SKM-1 treated with dmso at 0.1 percent for 144 hours (cell line): ENCODE measurements around the gene SEMA3F.
"Not testable (repeated sequence)": the region's sequence is repeated elsewhere in the genome, so short reads cannot be mapped to it uniquely, and the experiment has no call there.

Experiments used
- DNase-seq: peaks from one replicate; lab custom pipeline; 2025; ENCODE audit not compliant: unreplicated experiment; lab: John Stamatoyannopoulos, UW

SEMA3F gene

DNA sequence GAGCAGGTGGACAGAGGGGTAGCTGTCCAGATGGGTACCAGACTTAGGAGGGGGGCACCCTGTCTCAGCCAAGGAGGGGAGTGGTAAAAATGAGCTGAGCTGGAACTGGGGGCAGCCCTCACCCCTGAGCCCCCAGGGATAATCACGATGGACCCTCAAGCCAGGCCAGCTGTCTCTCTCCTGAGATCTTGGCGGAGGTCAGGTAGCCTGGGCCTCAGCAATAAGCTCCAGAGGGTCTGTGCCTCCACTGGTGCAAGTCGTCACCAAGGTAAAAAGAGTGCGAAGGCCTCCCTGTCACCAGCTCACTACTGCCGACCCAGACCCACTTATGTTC is 55.0 kb downstream of the SEMA3F start:
- DNase-seq, result no peak

GRCh38 chr3:50210510-50211367 is 55.6 kb downstream of the SEMA3F start:
- DNase-seq, result no peak

DNA sequence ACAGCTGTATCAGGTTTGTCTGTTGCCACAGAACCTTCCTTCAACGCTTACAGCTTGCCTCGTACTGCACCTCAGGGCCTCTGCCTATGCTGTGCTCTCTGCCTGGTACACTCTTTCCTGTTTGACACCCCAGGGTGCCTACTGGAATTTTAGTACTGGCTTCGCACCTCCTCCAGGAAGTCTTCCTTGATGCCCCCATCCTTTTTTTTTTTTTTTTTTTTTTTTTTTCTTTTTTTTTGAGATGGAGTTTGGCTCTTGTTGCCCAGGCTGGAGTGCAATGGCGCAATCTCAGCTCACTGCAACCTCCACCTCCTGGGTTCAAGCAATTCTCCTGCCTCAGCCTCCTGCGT is 56.2 kb downstream of the SEMA3F start:
- DNase-seq, result not testable (repeated sequence)

- DNase-seq, result peak; percentile 48
Observed at GRCh38 chr3:50211930-50212329, 56.8 kb downstream of the SEMA3F start.

DNA sequence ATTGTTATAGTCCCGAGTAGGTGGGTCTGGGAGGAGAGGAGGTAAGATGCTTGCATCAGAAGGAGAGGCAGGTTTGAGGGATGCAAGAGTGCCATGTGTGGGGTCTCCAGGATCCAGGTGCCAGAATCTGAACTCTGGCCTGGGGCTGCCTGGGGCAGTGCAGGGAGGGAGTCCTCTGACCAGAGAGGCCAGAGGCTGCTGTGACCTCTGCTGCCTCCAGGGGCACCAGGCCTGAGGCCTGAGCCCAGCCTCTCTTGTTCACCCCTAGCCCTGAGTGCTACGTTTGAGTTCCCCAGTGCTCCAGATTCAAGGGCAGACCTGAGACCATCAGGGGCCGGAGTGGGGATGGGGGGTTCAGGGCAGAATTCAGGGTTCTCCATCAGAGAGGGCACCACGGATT is 57.4 kb downstream of the SEMA3F start:
- no peak for DNase-seq

DNA sequence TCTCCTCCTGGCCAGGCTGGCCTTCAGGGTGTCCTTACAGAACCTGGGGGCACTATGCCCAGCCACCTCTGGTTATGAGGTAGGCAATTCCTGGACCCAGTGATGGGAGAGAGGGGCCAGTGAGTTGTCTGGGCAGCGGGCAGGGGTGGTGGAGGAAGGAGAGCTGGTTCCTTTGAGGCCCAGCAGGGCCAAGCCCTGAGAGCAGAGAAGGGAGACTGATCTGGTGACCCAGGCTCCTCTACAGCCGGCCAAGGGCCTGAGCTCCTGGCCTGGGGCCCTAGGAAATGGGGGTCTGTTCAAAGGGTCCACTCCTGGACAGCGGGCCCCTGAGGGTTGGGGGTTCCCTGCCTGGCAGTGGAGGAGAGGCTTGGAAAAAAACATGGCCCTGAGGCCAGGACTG is 57.8 kb downstream of the SEMA3F start:
- no peak for DNase-seq

GRCh38 chr3:50213373-50213772 is 58.2 kb downstream of the SEMA3F start:
- no peak for DNase-seq

DNA sequence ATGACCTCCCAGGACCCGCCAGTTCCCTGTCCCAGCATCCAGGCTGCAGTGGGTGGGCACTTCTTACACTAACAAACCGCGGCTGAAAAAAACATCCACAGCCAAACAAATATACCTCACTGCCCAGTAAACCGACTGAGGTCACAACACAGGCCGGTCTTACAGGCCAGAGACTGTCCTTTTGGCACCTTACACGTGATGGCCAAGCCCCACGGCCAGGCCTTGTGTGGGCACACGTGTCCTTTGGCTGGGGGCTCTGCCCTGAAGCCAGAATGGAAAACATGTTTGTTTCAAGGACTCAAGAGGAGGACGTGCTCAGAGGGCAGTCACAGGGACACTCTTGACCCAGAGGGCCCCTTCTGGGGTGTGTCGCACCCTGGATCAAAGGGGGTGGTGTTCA is 59.7 kb downstream of the SEMA3F start:
- DNase-seq, result no peak

- DNase-seq, result no peak
Observed at GRCh38 chr3:50215529-50215928, 60.4 kb downstream of the SEMA3F start.

GRCh38 chr3:50217681-50218080 is 62.6 kb downstream of the SEMA3F start:
- DNase-seq, result no peak

GRCh38 chr3:50218448-50218847 is 63.3 kb downstream of the SEMA3F start:
- no peak for DNase-seq

- DNase-seq, result no peak
Observed at GRCh38 chr3:50219285-50219684, 64.2 kb downstream of the SEMA3F start.

DNA sequence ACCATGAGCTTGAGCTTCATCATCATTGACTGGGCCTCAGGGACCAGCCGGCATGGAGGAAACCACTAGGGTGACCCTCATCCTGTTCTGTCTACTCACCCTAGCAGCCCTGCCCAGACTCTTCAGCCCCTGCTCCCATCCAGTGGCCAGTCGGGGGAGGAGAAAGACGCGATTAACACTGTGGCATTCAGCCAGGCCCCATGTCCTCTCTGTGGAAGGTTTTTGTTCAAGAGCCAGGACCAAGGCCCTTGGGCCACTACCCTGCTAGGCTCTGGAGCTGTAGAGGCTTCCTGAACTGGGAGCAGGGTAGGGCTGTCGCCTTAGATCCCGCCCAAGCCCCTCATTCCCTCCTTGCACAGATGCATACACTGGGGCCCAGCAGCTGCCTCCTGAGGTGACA is 65.0 kb downstream of the SEMA3F start:
- DNase-seq, result no peak

DNA sequence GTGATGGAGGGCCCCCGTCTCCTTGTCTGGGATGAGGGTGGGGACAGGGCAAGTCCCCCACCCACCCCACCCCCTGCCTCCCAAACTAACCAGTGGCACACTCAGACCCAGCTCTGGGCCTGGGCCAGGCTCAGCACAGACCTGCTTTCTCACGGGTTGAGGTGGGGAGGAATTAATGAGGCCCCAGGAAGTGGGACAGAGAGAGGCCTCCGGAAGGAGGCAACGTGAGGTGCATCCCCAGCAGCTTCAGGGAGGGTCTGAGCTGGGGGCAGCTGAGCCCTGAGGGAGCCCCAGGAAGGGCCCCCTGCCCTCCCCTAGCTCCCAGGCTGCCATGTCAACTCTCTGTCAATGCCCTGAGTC is 65.9 kb downstream of the SEMA3F start:
- DNase-seq, result no peak

GRCh38 chr3:50221411-50222168 is 66.5 kb downstream of the SEMA3F start:
- DNase-seq, result no peak

DNA sequence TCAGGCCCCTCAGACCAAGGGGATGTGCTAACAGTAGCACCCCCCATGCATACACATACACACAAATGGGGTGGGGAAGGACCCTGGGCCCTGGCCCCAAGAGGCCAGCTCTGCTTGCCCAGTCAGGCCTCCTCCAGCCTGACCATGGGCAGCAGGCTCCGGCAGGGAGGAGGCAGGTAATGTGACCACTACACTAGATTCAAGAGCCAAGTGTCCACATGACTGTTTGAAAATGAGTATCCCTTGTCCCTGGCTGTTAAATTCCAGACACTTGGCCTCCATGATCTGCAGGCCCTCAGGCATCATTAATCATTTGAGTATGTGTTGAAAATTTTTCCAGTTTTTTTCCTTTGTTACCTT is 67.0 kb downstream of the SEMA3F start:
- DNase-seq, result no peak

GRCh38 chr3:50224639-50225038 is 69.5 kb downstream of the SEMA3F start:
- no peak for DNase-seq

DNA sequence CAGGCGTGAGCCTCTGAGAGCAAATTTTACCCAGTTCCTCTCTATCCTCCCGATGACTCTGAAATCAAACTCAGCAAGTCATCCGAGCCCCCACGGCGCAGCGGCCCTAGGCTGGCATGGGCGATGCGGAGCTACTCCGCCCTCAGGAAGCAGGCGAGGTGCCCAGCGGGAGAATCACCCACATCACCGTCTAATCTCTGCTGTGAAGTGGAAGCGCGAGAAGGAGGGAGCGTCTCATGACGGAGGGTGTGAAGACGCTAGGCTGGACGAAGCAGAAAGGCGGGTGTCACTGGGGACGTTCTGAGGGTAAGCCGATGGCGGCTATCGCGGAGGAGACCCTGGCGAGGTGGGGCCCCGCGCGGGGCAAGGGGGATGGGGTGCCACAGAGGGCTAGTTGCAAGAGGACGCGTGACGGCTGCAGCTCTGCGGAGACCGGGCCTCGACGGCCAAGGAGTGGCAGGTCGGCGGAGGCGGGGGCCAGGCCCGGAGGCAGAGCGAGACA is 71.8 kb downstream of the SEMA3F start:
- no peak for DNase-seq

- DNase-seq, result peak; percentile 88
Observed at GRCh38 chr3:50227390-50228183, 72.5 kb downstream of the SEMA3F start.

DNA sequence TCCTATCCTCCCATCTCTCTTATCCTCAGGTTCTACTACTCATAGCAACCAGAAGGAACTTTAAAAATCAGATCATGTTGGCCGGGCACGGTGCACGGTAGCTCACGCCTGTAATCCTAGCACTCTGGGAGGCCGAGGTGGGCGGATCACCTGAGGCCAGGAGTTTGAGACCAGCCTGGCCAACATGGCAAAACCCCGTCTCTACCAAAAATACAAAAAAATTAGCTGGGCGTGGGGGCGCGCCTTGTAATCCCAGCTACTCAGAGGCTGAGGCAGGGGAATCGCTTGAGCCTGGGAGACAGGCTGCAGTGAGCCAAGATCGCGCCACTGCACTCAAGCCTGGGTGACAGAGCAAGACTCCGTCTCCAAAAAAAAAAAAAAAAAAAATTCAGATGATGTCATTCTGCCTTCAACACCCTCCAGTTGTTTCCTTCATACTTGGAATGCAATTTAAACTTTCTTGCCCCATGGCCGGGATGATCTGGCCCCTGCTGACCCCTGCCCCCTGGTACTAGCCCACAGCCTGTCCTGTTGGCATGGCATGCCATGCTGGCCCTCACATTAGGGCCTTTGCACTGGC is 73.2 kb downstream of the SEMA3F start:
- not testable (repeated sequence) for DNase-seq

DNA sequence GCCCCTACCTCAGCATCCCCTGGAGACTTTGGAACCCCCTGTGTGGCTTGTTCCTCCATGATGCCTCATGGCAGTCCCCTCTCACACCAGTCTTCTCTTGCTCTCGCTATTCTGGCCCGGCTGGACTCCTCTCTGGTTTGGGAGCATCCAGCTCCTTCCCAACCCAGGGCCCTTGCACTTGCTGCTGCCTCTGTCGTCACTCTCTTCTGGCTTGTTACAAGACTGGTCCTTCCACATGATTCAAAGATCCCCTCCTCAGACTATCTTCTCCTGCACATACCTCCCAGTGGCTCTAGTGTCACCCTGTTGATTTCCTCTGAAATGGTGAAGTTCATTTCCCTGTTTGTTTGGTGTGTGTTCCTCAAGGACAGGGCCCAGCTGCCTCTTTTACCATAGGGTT is 74.4 kb downstream of the SEMA3F start:
- no peak for DNase-seq
